GM15510 (cell line): ENCODE measurements around the gene VENTX.

Experiments used
- POLR2A ChIP-seq: IDR thresholded peaks from 3 replicates; pipeline ENCODE4 v1.6.1; 2011; ENCODE audit warnings: borderline replicate concordance; ENCODE audit not compliant: insufficient read length; ENCODE audit errors: extremely low read depth

VENTX gene

GRCh38 chr10:133198621-133199487 lies 38.8 kb upstream of the VENTX start:
- TF ChIP-seq POLR2A = no peak

- no peak for TF ChIP-seq POLR2A
Measured at GRCh38 chr10:133199488-133199885, 38.2 kb upstream of the VENTX start.

GRCh38 chr10:133199992-133200611 lies 37.6 kb upstream of the VENTX start:
- no peak for TF ChIP-seq POLR2A

GRCh38 chr10:133200621-133201031 lies 37.0 kb upstream of the VENTX start:
- TF ChIP-seq POLR2A = no peak

GRCh38 chr10:133201151-133201947 lies 36.3 kb upstream of the VENTX start:
- TF ChIP-seq POLR2A = no peak

- no peak for TF ChIP-seq POLR2A
Measured at GRCh38 chr10:133201948-133202725, 35.5 kb upstream of the VENTX start.

GRCh38 chr10:133202778-133203651 lies 34.6 kb upstream of the VENTX start:
- no peak for TF ChIP-seq POLR2A

GRCh38 chr10:133203652-133204195 lies 33.9 kb upstream of the VENTX start:
- no peak for TF ChIP-seq POLR2A

- no peak for TF ChIP-seq POLR2A
Measured at GRCh38 chr10:133204226-133205015, 33.2 kb upstream of the VENTX start.

GRCh38 chr10:133205146-133205545 lies 32.5 kb upstream of the VENTX start:
- no peak for TF ChIP-seq POLR2A

- no peak for TF ChIP-seq POLR2A
Measured at GRCh38 chr10:133206356-133207040, 31.2 kb upstream of the VENTX start.

- no peak for TF ChIP-seq POLR2A
Measured at GRCh38 chr10:133207041-133207600, 30.5 kb upstream of the VENTX start.

GRCh38 chr10:133207627-133208026 lies 30.0 kb upstream of the VENTX start:
- TF ChIP-seq POLR2A = no peak
